Stimulated activated CD4-positive, alpha-beta T cell treated with anti-CD3 and anti-CD28 coated beads, TNF-alpha, amount 100 ng/mL, for 24 hours (primary cell): ENCODE results near the gene RRAD.
A peak's percentile ranks its signal among the peaks of the same experiment; 100 is the strongest.
"Not testable (repeated sequence)": the region's sequence is repeated elsewhere in the genome, so short reads cannot be mapped to it uniquely, and the experiment has no call there.

Experiments
- DNase-seq, 3 experiments: peaks; one replicate each; pipeline ENCODE4 v3.0.0-alpha.2; 2020; ENCODE audit warnings: low read depth in 3 of 3

RRAD gene, protein sequence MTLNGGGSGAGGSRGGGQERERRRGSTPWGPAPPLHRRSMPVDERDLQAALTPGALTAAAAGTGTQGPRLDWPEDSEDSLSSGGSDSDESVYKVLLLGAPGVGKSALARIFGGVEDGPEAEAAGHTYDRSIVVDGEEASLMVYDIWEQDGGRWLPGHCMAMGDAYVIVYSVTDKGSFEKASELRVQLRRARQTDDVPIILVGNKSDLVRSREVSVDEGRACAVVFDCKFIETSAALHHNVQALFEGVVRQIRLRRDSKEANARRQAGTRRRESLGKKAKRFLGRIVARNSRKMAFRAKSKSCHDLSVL

DNA sequence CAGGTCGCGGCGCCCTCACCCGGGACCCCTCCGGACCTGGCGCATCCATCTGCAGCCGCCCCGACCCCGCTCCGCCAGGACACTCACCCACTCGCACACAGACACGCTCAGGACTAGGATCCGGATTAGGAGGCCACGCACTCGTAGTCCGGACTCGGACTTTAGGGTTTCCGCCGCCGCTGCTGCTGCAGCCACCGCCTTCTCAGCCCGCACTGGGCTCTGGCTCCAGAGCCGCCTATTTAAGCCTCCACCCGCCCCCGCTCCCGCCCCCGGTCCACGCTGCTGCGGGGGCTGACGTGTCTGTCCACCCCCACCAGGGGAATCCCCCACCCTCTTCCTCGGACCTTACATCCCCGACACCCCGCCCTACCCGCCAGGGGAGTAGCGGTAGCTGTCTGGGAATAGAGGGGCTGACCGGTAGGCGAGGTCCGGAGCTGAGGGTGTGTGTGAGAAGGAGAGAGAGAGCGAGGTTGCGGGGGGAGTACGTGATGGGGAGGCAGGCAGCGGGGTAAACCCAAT, at the start of gene RRAD:
RRAD (minus strand) TSS at position 214 of the 519 bp plus-strand sequence. CDS start 356 bp downstream, outside the sequence.
- no peak for DNase-seq

DNA sequence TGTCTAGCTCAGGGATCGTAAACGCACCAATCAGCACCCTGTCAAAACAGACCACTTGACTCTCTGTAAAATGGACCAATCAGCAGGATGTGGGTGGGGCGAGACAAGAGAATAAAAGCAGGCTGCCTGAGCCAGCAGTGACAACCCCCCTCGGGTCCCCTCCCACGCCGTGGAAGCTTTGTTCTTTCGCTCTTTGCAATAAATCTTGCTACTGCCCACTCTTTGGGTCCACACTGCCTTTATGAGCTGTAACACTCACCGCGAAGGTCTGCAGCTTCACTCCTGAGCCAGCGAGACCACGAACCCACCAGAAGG, 49.6 kb upstream of the RRAD start:
- DNase-seq = peak in 2 of 3 experiments; percentile 15 to 48

DNA sequence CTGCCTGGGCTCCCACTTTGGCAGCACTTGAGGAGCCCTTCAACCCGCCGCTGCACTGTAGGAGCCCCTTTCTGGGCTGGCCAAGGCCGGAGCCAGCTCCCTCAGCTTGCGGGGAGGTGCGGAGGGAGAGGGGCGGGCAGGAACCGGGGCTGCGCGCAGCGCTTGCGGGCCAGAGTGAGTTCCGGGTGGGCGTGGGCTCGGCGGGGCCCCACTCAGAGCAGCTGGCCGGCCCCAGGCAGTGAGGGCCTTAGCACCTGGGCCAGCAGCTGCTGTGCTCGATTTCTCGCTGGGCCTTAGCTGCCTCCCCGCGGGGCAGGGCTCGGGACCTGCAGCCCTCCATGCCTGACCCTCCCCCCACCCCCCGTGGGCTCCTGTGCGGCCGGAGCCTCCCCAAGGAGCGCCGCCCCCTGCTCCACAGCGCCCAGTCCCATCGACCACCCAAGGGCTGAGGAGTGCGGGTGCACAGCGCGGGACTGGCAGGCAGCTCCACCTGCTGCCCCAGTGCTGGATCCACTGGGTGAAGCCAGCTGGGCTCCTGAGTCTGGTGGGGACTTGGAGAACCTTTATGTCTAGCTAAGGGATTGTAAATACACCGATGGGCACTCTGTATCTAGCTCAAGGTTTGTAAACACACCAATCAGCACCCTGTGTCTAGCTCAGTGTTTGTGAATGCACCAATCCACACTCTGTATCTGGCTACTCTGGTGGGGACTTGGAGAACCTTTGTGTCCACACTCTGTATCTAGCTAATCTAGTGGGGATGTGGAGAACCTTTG, 49.0 kb upstream of the RRAD start:
- not testable (repeated sequence) for DNase-seq

DNA sequence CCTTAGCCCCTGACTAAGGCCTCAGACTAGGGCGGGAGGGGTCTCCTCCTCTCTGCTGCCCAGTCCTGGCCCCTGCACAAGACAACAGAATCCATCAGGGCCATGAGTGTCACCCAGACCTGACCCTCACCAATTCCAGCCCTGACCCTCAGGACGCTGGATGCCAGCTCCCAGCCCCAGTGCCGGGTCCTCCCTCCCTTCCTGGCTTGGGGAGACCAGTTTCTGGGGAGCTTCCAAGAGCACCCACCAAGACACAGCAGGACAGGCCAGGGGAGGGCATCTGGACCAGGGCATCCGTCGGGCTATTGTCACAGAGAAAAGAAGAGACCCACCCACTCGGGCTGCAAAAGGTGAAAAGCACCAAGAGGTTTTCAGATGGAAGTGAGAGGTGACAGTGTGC, 48.4 kb upstream of the RRAD start:
- no peak for DNase-seq

DNA sequence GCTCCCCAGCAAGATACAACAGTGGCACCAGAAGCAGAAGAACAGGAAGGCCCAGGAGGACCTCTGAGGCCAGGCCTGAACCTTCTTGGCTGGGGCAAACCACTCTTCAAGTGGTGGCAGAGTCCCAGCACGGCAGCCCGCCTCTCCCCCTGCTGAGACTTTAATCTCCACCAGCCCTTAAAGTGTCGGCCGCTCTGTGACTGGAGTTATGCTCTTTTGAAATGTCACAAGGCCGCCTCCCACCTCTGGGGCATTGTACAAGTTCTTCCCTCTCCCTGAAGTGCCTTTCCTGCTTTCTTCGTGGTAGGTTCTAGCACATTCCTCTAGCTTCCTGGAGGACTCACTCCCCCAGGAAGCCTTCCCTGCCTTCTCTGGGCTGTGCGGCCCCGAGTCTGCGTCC, 47.6 kb upstream of the RRAD start:
- no peak for DNase-seq

DNA sequence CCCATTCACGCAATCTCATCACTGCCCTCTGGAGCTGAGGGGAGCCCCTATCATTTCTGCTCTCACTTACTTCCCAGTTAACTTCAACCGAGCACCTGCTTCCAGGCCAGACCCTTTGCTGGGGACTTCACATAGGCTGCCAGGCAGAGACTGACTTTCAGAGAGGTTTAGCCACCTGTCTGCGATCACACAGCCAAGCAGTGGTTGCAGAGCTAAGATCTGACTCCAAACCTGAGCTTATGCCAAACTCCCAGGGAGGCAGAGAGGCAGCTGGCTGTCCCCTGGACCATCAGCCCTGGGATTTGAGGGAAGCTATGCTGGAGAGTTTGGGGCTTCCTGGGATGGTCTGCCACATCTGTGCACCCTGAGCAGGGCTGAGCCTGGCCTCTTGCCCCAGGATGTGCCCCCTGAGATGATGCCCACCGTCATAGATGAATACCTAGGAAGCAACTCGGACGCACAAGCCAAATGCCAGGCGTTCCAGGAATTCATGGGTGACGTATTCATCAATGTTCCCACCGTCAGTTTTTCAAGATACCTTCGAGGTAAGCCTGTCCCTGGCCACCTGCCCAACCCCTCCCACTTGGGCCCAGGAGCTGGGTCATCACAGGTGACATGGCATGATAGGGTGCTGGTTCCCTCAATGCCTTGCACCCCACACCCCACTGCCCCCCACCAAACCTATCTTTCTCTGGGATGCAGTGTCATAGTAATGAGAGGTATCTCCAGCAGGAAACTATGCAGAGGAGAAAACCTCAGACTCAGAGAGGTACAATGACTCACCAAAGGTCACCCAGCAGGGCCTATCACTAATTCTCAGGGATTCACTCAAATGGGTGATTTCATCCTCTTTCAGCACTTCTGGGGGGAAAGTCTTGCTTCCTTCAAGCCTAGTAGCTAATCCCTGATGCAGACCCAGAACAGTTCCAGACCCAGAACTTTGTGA, 45.7 kb upstream of the RRAD start:
- DNase-seq = no peak

DNA sequence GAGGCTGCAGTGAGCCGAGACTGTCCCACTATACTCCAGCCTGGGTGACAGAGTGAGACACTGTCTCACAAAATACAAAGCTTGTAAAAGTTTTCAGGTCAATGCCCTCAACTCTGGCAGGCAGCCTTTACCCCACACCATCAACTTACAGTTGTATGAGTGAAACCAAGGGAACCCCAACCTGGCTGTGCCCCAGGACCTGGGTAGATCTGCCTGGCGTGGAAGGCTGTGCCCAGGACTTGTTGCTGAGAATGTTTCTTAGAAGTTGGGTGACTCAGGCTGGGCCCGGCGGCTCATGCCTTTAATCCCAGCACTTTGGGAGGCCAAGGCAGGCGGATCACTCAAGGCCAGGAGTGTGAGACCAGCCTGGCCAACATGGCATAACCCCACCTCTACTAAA, 43.5 kb upstream of the RRAD start:
- DNase-seq = no peak

DNA sequence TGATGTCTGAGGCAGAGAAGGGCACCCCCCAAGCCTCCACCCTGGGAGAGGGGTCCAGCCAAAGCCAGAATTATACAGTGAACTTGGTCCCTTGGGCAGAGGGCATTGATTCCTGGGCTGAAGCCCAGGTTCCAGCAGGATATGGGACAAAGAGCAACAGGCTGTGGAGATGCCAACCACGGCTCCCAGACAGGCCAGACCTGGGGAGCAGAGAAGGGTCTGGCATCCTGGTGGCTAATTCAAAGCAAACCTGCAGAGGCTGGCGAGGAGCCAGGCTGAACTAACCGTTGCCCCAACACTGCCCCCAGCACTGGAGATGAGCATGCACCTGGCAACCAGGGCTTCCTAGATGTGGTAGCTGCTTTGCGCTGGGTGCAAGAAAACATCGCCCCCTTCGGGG, 38.7 kb upstream of the RRAD start:
- DNase-seq = no peak

DNA sequence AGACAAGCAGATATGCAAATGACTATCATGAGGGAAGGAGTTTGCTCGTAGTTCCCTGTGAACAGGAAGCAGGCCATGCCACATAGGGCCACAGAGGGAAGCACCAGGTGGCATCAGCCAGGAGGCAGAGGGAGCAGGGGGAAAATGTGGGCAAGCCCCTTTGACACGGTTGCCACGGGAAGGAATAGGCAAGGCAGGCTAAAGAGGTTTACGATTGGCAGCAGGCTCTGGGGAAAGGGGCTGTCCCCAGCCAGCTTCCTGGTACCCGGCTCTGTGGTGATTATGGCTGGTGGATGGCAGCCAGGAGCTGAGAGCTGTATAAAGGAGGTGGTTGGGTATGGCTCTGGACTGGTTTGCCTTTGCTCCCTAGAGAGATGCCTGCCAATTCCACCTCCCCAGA, 36.6 kb upstream of the RRAD start:
- DNase-seq = no peak

DNA sequence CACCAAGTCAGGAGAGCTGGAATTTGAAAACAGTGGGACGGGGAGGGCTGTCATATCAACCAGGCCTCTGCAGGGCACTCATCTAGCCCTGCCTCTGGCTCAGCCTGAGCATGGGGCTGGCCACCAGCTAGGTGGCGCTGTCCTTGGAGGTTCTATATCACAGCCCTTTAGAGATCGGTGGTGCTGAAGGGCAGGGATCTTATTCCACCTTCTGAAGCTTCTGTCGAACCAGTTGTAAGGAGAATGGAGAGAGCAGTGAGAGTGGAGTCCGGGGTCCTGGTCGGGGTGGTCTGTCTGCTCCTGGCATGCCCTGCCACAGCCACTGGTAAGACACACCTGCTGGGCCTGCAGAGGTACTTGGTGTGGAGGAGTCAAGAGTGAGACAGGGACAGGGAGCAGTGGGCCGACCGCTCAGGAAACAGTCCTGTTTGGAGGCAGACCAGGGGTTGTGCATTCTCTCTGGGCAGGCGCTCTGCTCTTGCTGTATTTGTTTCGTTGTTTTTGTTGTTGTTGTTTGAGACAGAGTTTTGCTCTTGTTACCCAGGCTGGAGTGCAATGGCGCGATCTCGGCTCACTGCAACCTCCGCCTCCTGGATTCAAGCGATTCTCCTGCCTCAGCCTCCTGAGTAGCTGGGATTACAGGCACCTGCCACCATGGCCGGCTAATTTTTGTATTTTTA, 35.9 kb upstream of the RRAD start, which contains the start of gene CES3:
CES3 (plus strand) TSS at position 202 of the 680 bp plus-strand sequence; CDS start at position 244, 42 bp downstream.
- peak; percentile 23 to 68 (median 27) for DNase-seq

DNA sequence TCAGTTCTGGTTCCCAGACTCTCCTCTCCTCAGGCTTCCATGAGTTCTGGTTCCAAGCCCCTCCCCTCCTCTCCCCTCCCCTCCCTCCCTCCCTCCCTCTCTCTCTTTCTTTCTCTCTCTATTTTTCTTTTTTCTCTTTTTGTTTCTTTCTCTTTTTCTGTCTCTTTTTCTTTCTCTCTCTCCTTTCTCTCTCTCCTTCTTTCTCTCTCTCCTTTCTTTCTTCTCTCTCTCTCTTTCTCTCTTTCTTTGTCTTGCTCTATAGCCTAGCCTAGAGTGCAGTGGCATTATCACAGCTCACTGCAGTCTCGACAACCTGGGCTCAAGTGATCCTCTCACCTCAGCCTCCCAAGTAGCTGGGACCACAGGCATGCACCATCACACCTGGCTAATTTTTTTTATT, 34.9 kb upstream of the RRAD start:
- DNase-seq = no peak

DNA sequence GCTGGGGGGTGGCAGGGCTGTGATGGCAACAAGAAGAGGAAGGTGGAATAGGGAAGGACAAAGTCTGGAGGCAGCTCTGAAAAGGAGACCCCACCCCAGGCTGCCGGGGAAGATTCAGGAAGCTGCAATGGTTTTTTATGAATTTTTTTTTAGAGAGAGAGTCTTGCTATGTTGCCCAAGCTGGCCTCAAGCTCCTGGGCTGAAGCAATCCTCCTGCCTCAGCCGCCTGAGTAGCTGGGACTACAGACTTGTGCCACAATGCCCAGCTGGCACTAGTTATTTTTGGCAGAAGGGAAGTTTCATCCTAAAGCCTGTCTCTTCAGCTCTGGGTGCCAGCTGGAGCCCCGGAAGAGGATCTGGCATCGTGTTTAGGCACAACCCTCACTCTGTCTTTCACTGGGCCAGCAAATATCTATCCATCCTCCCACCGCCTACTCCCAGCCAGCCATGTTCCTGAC, 34.4 kb upstream of the RRAD start:
- DNase-seq = no peak

DNA sequence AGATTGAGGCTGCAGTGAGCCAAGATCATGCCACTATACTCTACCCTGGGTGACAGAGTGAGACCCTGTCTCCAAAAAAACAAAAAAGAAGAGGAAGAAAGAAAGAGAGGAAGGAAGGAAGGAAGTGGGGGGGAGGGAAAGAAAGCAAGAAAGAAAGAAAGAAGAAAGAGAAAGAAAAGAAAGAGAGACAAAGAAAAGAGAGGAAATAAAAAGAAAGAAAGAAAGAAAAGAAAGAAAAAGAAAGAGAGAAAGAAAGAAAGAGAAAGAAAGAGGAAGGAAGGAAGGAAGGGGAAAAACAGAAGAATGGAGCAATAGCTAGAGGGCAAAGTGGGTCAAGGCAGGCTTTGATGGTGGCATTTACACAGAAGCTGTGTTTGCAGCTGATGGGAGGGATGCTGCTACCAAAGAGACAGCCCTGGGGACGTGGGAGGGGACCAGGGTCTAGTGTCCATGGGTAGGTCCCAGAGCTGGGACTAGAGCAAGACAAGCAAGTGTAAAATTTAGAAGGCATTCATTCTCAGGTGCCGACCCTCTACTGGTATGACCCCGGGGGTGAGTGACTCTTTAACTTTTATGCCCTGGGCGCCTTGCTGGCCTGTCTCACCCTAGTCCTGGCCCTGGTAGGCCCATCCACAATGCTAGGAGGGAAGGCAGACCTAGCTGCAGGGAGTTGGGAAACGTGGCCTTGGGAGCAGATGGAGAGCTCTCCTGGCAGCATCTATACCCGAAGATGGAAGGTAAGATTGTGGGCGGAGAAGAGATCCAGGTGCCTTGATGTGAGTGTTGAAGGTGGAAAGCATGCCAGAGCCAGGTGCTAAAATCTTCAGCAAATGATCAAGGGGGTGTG, 33.7 kb upstream of the RRAD start:
- DNase-seq = no peak

DNA sequence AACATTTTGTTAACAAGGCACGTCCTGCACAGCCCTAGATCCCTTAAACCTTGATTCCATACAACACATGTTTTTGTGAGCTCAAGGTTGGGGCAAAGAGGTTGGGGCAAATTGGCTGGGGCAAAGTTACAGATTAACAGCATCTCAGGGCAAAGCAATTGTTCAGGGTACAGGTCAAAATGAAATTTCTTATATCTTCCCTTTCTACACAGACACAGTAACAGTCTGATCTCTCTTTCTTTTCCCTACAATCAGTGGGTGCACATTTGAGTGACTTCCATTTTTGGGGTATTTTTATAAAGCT, 30.8 kb upstream of the RRAD start:
- DNase-seq = not testable (repeated sequence)

DNA sequence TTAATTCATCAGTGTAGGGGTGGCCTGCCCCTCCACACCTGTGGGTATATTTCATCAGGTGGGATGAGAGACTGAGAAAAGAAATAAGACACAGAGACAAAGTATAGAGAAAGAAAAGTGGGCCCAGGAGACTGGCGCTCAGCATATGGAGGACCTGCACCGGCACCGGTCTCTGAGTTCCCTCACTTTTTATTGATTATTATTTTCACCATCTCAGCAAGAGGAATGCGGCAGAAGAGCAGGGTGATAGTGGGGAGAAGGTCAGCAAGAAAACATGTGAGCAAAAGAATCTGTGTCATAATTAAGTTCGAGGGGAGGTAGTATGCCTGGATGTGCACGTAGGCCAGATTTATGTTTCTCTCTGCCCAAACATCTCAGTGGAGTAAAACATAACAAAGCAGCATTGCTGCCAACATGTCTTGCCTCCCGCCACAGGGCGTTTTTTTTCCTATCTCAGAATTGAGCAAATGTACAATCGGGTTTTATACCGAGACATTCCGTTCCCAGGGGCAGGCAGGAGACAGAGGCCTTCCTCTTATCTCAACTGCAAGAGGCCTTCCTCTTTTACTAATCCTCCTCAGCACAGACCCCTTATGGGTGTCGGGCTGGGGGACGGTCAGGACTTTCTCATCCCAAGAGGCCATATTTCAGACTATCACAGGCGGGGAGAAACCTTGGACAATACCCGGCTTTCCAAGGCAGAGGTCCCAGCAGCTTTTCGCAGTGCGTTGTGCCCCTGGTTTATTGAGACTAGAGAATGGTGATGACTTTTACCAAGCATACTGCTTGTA, 30.2 kb upstream of the RRAD start:
- DNase-seq = not testable (repeated sequence)

DNA sequence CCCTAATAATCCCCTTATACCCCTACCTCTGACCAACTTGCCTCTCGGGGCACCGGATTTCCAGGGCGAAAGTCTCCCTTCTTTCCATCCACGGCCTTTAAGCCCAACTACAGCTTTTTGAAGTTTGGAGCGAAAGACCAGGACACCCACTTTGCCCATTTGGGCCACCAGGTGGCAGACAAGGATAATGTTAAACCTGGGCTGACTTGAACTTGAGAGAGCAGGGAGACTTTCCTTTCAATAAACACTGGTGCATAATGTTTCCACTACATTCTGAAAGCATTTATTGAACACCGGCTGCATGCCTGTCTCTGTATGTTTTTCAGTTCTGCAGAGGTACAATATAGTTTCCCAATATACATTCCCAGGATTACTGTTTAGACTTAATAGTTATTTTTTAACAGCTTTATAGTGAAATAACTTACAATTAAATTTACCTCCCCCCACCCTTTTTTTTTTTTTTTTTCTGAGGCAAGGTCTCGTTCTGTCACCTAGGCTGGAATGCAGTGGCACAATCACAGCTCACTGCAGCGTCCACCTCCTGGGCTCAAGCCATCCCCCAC, 28.8 kb upstream of the RRAD start:
- peak; percentile 56 to 75 (median 60) for DNase-seq

DNA sequence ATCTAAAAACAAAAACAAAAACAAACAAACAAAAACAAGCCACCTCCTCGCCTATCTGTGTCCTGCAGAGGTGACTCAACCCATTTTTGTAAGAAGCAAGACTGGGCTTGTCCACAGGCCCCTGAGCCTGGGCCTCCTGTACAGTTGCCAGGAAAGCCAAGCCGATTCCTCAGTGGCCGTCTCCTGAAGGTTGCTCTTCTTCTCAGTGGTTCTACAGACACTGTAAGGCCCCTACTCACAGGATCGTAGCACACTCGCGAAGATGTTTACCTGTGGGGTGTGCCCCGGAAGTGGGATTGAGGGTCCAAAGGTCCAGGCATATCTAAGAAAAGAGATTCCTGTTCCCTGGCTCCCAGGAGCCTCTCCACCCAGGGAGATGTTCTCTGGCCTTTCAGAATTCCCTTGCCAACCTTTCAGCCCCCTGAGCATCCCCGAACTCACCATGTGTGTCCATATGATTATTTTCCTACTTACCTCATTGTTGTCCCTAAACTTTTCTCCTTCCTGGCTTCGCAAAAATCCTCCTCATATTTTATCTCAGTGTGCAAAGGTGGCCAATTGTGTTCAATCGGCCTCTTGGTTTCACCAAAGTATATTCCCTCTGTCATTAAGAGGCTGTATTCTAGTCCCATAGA, 28.2 kb upstream of the RRAD start:
- no peak for DNase-seq

DNA sequence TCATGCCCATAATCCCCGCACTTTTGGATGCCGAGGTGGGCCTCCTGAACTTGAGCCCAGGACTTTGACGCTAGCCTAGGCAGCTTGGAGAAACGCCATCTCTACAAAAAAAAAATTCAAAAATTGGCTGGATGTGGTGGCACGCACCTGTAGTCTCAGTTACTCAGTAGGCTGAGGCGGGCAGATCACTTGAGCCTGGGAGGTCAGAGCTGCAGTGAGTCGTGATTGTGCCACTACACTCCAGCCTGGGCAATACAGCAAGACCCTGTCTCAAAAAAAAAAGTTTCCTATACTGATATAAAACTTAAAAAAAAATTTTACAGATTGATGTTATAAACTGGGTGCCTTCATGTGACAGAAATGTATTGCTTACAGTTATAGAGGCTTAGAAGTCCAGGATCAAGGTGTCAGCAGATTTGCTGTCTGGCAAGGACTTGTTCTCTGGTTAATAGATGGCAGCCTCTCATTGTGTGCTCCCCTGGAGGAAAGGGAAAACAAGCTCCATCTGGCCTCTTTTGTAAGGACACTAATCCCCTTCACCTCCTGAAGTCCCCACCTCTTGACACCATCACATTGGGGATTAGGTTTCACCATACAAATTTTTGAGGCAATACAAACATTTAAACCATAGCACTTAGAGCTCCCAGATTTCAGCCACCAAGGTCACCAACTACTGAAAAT, 27.2 kb upstream of the RRAD start:
- DNase-seq = no peak
